Activated CD4-positive, alpha-beta T cell treated with anti-CD3 and anti-CD28 coated beads, Interleukin-2, amount 50 U/mL, for 24 hours (primary cell): Measurements from ENCODE around the gene ATXN7.
A peak's percentile ranks its signal among the peaks of the same experiment; 100 is the strongest.

Experiments
- DNase-seq, 2 donors: peaks; one replicate each; pipeline ENCODE4 v3.0.0-alpha.2; 2020; ENCODE audit warnings: low read depth in 1 of 2, low spot score in 1 of 2

The ATXN7 gene, protein sequence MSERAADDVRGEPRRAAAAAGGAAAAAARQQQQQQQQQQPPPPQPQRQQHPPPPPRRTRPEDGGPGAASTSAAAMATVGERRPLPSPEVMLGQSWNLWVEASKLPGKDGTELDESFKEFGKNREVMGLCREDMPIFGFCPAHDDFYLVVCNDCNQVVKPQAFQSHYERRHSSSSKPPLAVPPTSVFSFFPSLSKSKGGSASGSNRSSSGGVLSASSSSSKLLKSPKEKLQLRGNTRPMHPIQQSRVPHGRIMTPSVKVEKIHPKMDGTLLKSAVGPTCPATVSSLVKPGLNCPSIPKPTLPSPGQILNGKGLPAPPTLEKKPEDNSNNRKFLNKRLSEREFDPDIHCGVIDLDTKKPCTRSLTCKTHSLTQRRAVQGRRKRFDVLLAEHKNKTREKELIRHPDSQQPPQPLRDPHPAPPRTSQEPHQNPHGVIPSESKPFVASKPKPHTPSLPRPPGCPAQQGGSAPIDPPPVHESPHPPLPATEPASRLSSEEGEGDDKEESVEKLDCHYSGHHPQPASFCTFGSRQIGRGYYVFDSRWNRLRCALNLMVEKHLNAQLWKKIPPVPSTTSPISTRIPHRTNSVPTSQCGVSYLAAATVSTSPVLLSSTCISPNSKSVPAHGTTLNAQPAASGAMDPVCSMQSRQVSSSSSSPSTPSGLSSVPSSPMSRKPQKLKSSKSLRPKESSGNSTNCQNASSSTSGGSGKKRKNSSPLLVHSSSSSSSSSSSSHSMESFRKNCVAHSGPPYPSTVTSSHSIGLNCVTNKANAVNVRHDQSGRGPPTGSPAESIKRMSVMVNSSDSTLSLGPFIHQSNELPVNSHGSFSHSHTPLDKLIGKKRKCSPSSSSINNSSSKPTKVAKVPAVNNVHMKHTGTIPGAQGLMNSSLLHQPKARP

GRCh38 chr3:63863150-63864007, at the start of gene ATXN7, which contains the start of gene THOC7:
TSS of gene ATXN7 (plus strand) at chr3:63863867. CDS start at chr3:63912599, 48,732 bp downstream.
TSS of gene THOC7 (minus strand) at chr3:63863805. CDS start at chr3:63863790, 15 bp downstream.
- DNase-seq = peak; percentile 46 to 52

DNA sequence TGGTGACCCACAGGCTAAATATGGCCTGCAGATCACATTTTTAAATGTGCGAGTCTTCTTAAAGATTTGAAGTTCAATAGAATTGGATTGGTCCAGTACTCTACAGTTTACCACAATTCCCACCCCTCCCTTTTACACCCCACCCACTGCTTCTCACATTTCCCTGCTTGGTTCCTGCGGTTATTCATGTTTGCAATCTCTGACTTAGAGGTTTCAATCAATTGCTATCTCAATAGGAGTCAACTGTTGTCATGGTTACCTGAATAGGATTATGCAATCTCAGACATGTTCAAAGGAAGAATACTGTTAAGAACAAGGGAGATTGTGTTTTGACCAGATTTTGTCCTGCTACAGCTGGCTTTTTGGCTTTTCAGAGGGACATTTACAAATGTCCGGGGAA, 49.4 kb upstream of the ATXN7 start:
- no peak for DNase-seq

DNA sequence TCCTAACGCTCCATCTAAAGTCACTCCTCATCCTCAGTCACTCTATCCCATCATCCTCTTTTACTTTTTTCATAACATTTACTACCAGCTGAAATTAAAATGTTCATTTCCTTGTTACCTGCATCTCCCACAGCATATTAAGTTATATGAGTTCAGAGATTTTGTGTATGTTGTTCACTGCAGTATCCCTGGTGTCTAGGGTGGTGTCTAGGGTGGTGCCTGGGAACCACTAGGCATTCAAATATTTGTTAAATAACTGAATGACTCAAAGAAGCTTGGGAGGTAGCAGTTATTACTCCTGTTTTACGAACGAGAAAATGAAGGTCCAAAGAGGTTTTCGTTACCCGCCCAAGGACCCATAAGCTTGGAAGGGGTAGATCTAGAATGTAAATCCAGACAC, 46.4 kb upstream of the ATXN7 start:
- no peak for DNase-seq

- peak; percentile 35 to 49 for DNase-seq
Measured at GRCh38 chr3:63818282-63819150, 45.2 kb upstream of the ATXN7 start.

DNA sequence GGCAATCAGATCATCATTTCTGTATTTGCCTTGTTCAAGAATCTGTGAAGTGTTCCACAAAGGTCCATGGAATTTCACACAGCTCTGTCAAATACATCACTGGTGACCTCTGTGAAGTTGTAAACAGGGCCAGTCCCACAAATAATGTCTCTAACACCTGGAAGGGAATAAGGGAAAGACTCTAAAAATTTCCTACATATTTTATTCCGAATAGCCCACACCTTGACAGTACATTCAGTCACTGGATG, 44.6 kb upstream of the ATXN7 start, which contains the start of gene C3orf49:
C3orf49 (plus strand) TSS at position 149 of the 248 bp plus-strand sequence. CDS start 173 bp downstream, outside the sequence.
- DNase-seq = no peak

- no peak for DNase-seq
Measured at GRCh38 chr3:63824309-63824708, 39.4 kb upstream of the ATXN7 start.

GRCh38 chr3:63830526-63830925, 33.1 kb upstream of the ATXN7 start:
- no peak for DNase-seq

GRCh38 chr3:63832395-63832794, 31.3 kb upstream of the ATXN7 start:
- DNase-seq = no peak

GRCh38 chr3:63841704-63842103, 22.0 kb upstream of the ATXN7 start:
- DNase-seq = no peak

DNA sequence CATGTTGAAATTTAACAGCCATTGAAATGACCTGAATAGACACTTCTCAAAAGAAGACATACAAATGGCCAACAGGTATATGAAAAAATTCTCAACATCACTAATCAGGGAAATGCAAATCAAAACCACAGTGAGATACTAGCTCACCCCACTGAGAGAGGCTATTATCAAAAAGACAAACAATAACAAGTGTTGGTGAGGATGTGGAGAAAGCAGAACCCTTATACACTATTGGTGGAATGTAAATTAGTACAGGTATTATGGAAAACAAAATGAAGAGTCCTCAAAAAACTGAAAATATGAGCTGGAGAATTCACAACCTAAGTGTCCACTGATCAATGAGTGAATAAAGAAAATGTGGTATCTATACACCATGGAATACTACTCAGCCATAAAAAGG, 21.5 kb upstream of the ATXN7 start:
- no peak for DNase-seq

GRCh38 chr3:63845215-63845614, 18.5 kb upstream of the ATXN7 start:
- DNase-seq = no peak

DNA sequence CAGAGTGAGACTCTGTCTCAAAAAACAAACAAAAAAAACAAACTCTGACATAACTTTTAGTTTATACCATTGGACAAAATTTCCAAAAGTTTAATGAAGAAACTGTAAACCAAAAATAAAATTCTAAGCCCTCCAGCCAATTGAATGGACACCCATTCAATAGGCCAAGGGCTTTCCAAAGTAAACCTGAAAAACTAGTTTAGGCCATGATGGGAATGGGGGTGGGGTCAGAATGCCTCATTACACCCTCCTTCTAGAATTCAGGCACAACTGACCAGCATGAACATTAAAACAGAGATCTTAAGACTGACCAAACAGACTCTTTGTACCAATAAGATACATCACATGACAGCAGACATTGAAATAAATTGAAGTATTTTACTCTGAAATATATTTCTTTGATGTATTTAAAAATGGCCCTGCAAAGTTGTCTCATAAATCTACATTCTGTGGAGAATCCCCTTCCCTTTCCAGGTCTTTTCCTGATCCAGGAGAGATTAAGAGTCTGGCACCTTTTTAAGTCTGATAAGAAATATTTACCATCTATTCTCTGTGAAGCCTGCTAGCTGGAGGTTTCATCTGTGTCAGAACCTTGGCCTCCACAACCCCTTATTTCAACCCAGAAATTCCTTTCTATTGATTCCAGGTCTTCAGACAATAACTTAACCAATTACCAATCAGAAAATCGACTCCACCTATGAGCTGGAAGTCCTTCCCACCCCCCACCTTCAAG, 15.8 kb upstream of the ATXN7 start:
- DNase-seq = no peak

GRCh38 chr3:63849175-63849574, 14.5 kb upstream of the ATXN7 start:
- DNase-seq = no peak

- DNase-seq = no peak
Measured at GRCh38 chr3:63851287-63851686, 12.4 kb upstream of the ATXN7 start.

DNA sequence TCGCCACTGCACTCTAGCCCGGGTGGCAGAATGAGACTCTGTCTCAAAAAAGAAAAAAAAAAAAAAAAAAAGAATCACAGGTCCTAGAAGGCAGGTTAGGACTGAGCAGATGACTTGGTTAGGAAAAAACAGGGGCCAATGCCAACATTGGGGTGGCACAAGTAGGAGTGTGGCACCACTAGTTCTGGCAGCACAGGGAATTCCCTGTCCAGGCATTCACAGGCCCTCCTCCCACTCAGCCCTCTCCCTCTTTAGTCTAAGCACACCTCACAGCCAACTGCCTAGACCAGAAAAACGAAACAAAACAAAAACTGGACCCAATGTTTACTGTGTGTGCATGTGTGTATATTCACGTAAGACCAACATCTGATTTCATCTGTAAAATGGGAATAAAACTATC, 10.6 kb upstream of the ATXN7 start:
- DNase-seq = no peak

- DNase-seq = no peak
Measured at GRCh38 chr3:63855333-63855940, 8.2 kb upstream of the ATXN7 start.

DNA sequence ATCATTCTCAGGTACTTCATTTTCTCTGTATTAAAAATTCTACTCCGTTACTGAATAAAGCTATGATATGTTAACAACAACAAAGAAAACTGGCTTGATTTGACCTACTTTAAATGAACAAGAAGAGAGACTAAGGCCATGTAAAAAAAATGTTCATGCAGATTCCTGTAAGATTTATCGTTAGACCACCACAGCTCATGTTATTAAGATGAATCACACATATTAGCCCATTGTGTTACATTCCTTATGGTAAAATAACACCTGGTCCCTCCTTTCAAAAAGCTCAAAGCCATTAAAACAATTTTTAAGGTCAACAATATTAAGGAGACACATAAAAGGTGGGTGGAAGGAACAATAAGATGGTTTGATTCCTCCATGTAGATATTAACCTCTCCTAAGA, 6.4 kb upstream of the ATXN7 start:
- no peak for DNase-seq

DNA sequence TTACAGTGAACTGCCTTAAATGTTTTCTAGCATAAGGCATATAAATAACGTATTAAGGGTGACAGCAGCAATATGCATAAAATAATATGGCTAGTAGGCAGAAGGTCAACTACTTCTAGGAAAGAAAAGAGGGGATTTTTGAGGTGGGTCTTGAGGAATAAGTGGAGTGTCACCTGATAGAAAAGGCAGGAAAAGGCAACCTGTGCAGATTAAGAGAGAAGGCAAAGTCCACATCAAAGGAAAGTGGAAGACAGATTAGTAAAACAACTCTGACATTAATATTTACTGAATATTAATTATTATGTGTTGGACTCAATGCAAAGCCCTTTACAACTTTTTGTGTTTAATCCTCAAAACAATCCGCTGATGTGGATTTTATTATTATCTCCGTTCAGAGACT, 2.9 kb upstream of the ATXN7 start:
- DNase-seq = no peak

- DNase-seq = no peak
Measured at GRCh38 chr3:63861306-63861705, 2.4 kb upstream of the ATXN7 start.
